ENCODE data around the gene RGS13.

RGS13 gene, protein sequence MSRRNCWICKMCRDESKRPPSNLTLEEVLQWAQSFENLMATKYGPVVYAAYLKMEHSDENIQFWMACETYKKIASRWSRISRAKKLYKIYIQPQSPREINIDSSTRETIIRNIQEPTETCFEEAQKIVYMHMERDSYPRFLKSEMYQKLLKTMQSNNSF

GRCh38 chr1:192635939-192636338 is at the start of gene RGS13:
RGS13 (plus strand) TSS chr1:192636147; CDS start chr1:192644335, 8,188 bp downstream.
- DNase-seq = no peak

DNA sequence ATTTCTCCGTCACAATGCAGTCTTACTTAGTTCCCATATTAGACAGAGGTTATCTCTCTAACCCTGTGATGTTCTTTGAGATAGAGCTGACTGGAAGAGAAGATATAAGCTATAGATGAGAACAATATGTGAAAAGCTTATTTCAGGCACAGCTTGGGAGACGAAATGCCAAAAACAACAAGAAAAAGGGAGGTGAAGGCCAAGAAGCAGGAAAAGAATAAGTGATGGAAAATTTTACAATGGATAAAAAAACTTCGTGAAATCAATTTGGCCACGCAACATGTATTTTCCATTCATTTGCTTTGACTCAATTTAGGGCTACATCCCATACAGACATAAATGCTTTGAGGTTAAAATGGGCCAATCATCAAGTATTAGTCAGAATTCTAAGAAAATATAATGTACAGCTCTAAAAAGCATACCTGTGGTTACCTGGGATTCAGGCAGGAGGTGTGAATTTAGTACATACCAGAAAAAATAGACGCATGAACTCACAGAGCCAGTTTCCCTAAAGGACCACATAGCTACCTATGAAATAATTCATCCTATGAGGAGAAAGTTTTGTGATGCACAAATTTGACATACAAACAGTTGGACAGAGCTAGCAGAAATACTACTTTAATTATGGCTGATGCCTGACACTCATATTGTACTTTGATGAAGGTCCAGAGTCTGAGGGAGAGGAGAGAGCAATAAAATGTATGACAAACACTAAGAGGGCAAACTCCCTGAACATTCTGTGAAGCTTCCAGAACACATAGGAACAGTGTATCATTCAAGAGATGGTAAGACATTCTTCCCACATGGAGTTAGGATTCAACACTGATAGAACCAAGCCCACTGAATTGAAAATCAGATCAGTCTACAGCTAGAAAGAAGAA is 48.3 kb upstream of the RGS13 start:
- DNase-seq = no peak

GRCh38 chr1:192588546-192588945 is 47.4 kb upstream of the RGS13 start:
- no peak for DNase-seq

DNA sequence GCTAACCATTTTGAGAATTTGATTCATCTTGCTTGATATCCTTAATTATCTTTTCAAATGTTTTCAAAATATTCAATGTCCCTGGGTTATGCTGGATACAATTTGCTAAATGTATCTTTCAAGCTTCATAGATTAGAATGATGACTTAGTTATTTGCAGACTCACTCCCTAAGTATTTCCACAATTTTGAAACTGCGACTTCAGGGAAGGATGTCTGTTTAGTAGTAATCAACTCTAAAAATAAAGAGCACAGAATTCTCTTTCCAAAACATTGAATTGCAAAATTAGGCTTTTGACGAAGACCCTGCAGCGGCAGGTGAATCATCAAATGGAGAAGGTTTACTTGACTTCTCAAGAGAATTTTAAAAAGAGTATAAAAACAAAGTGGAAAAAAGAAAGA is 46.1 kb upstream of the RGS13 start:
- no peak for DNase-seq

GRCh38 chr1:192592517-192592916 is 43.4 kb upstream of the RGS13 start:
- no peak for DNase-seq

DNA sequence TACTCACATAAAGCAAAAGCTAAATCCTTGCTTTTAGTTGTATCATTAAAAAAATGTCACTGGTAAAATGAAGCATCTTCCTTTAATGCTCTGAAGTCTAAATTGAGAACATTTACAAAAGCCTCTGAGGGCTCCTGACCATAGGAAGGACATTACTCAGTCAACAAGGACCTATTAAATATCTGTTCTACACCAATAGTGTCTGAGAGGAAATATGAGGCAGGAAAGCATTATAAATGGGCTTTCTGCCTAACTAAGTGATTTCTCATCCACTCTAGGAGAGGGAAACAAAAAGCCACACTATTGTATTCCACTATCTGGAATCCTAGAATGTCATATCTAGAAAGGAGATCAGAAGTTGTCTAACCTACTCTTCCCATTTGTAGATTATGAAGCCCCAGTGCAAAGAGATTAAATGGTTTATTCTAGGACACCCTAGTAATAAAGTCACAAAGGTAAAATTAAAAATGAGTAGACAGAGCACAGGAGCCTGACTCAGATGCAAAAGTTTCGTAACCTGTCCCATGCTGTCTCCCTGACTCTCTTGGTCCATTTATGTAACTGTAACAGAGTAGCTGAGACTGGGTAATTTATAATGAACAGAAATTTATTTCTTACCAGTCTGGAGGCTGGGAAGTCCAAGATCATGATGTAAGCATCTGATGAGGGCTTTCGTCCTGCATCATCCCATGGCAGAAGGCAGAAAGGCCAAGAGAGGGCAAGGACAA is 42.8 kb upstream of the RGS13 start:
- DNase-seq = no peak

DNA sequence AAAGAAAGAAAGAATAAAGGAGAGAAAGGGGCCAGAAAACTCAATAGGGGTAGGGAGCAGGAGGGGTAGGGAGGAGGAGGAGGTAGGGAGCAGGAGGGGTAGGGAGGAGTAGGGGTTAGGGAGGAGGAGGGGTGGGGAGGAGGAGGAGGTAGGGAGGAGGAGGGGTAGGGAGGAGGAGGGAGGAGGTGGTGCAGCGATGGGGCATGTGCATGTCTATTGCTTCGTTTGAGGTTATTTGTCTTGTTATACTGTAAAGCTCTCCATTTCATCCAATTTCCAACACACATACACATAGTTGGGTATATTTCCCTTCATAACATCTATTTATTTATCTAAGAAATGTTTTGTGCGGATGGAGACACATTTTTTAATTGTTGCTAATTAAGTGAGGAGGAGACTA is 40.6 kb upstream of the RGS13 start:
- no peak for DNase-seq

DNA sequence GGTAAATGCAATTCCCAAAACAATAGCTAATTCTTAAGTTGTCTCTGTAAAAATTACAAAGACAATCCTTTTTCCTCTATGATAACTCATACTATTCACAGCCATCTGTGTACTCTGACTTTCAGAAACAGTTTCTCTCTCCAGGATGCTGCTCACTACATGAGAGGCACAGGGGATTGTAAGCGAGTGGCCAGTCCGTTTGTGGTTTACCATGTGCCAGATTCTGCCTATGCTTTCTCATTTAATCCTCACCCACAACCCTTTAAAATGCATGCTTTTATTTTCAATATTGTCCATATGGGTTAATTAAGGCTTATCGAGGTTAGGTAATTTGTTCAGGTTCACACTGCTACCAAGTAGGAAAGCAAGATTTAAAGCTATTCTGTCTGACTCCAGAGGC is 37.4 kb upstream of the RGS13 start:
- no peak for DNase-seq

DNA sequence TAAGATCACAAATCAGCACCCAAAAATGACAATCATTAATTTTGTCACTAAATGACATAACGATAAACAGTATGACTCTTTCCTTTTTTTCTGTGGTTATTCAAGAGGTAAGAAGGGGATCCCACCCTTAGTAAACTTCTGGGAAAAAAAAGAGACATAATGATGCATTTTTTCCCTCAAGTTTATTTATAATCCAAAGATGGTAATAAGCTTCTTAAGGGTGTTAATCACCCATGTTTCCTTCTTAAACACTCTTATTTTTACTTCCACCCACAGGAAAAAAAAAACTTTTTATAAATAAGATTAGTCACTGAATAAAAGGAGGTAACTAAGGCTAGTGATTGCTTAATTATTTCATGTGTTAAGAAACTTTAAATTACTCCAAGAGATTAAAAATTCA is 35.7 kb upstream of the RGS13 start:
- no peak for DNase-seq

GRCh38 chr1:192601143-192601542 is 34.8 kb upstream of the RGS13 start:
- peak; percentile 49 for DNase-seq

DNA sequence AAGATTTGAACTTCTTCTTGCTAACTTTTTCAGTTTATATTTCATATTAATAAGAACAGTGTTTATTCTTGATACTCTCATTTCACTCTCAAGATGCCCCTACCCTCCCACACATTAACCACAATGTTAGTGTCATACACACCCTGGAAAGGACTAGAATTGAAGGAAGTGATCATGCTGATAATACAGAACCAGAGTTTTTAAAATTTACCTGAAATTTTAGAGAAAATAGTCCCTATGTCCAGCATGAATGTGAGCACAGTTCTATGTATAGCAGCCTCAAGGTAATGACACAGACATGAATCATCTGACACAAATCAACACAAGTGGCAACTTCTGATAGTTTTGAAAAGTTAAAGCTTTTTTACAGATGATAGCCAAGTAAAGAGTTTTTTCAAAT is 34.4 kb upstream of the RGS13 start:
- no peak for DNase-seq

GRCh38 chr1:192602757-192603156 is 33.2 kb upstream of the RGS13 start:
- no peak for DNase-seq

- no peak for DNase-seq
Measured at GRCh38 chr1:192603218-192603787, 32.6 kb upstream of the RGS13 start.

GRCh38 chr1:192604979-192605620 is 30.8 kb upstream of the RGS13 start:
- no peak for DNase-seq

DNA sequence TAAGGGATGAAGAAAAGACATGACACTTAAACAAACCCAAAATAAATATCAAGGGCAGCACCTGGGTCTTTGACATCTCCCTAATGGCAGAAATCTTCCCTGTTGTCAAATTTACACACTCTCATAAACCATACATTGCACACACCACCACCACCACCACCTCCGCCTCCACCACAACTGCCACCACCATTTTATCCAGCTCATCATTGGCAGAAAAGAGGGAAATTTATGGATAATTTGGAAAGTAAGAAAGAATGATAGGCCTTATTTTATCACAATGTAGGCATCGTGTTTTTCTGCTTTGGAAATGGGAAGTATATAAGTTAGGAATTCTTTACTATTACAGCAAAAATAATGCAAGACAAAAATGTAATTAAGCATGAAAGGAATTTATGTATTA is 27.3 kb upstream of the RGS13 start:
- no peak for DNase-seq

DNA sequence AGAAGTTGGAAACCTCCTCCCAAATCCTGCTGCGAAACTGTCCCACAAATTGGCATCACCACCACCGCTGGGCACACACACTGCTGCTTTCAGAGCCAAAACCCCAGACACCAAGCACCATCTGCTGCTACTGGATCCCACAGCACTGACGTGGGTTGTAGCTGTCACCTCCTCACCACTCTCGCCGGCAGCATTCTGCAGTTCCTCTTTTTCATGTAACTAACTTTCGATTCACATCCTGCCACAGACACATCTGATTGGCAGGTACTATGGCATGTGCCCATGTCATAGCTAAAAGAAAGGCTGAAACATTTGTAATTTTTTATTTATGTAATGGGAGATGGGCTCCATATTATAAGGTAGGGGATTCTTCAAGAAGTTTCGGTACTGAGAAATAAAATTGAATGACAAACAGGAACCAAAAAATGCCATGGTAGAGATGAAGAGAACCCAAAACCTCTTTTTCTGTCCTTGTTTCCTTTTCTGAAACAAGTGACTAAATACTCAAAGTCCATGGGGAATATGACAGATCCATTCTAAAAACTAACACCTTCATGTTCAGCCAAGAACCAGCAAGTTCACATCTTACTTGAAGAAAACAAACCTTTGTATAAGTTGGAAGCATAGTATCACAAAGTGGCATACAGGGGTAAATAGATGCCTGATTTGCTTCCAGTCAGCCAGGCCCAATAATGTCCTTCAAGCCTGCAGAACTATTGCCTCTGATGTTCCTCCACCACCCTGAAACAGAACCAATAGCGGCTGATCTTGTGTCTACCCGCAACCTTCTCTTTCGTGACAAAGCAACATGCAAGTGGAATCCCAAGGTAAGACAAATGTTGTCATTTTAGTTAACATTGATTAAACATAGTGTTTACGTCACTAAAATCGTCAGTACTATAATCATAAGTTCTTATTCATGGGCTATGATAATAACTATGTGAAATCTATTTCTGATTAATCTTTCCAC is 26.6 kb upstream of the RGS13 start:
- peak; percentile 80 for DNase-seq

DNA sequence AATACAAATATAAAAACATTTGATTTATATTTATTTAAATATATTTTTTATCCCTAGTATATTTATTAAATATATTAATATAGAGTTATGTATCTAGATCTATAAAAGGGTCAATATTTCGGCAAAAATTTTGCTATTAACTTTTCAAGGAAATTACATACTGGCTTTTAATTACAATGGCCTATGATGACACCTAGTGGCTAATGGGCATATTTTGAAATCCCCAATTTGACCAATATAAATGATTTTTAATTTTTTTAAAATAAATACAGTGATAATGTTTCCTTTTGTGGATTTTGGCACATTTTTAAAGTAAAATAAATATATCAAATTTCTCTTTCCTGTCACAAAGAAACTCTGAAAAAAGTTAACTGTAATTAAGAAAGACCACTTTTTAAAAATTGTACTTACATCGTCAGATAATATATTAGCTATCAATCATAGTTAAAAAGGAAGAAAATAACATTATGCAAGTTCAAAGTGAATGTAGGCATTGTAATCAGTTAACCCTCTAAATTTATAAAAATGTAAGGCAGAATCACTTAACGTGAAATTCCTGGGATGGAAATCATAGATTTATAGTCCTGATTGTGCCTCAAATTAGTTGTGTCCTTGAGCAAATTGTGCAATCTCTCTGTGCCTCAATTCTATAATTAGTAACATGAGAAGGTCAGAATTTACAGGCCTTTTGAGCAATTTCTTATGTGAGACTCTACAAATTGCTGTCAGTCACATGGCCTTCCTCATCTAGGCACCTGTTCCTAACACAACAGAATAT is 25.6 kb upstream of the RGS13 start:
- peak; percentile 40 for DNase-seq

DNA sequence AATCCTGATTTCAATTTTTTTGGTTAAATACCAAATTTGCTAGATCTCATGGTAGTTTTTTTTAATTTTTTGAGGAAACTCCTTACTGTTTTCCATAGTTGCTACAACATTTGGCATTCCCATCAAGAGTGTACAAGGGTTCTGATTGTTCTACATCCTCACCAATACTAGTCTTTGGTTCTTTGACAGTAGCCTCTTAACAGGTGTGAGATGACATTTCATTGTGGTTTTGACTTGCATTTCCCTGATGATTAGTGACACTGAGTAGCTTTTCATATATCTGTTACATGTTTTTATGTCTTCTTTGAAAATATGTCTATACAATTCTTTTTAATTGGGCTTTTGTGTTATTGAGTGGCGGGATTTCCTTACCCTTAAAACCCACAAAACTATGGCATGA is 20.9 kb upstream of the RGS13 start:
- DNase-seq = no peak

DNA sequence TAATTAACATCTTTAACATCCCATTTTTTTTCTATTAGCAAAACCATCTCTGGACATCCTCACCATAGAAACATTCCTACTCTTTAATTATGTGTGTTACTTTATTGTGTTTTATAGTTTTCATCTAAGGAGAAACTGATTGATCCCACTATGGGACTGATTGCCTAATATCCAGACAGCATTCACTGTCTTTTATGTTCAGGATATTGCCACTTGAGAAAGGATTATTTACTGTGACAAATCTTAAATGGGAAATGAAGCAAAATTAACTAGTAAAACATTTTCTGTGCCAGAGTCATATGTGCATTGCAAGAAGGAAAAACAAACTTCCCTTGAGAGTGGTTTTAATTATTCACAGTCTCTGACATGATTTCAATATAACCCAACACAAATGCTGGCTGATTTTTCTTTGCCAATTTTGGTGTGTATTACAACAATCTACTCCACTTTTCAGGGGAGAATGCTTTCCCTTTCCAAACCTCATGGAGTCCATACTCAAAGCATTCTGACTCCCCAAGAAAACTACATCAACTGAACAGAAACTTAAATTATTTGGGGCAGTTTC is 15.8 kb upstream of the RGS13 start:
- no peak for DNase-seq

- DNase-seq = no peak
Measured at GRCh38 chr1:192626366-192627179, 9.4 kb upstream of the RGS13 start.
